Testis (tissue), 2 donors: ENCODE results near the gene PIK3C2B.

Experiments used
- POLR2A ChIP-seq: fragments of 450-650 bp; IDR thresholded peaks from one replicate; pipeline ENCODE4 v1.6.1; 2017; ENCODE audit warnings: antibody characterized with exemption, mild to moderate bottlenecking, moderate library complexity
- TF ChIP-seq, protein P1 (sequence below), 3 experiments: fragments of 450-650 bp in 2 of 3; fragments of 200-600 bp in 1 of 3; sonication (generic) in 1 of 3; IDR thresholded peaks; one replicate each; pipeline ENCODE4 v1.5.1; 2016 to 2019; ENCODE audit warnings: antibody characterized with exemption in 3 of 3, mild to moderate bottlenecking in 2 of 3, moderate library complexity in 1 of 3

DNA sequence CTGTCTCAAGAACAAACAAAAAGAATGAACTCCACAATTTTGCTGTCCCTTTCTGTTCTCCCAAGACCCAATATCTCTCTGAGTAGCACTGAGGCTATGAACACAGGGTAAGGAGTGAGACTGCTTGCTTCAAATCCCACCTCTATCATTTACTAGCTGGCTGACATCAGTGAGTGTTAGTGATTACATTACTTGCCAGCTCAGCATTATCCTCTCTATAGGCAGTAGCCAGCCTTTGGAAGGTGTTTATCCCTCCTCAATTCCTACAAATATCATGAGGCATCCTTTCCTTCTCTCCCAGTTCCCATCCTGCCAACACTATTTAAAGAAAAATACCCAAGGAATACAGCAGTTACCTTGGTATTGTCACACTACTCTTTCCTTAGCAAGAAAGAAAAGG is 3.0 kb downstream of the PIK3C2B start:
- TF ChIP-seq, protein P1, sequence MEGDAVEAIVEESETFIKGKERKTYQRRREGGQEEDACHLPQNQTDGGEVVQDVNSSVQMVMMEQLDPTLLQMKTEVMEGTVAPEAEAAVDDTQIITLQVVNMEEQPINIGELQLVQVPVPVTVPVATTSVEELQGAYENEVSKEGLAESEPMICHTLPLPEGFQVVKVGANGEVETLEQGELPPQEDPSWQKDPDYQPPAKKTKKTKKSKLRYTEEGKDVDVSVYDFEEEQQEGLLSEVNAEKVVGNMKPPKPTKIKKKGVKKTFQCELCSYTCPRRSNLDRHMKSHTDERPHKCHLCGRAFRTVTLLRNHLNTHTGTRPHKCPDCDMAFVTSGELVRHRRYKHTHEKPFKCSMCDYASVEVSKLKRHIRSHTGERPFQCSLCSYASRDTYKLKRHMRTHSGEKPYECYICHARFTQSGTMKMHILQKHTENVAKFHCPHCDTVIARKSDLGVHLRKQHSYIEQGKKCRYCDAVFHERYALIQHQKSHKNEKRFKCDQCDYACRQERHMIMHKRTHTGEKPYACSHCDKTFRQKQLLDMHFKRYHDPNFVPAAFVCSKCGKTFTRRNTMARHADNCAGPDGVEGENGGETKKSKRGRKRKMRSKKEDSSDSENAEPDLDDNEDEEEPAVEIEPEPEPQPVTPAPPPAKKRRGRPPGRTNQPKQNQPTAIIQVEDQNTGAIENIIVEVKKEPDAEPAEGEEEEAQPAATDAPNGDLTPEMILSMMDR (IDR thresholded peaks at IDR 0.05) = no peak
- no peak for TF ChIP-seq POLR2A
